ENCODE measurements around the gene WDR70. TPM values are rescaled to one million over a fixed set of nuclear protein-coding genes. Genes with fewer than 3 reads are reported as not detected.

WDR70 gene
- polyA plus RNA-seq, 1 of the 3 experiments (the other 2 are of a cell fraction) = 14.2 TPM

DNA sequence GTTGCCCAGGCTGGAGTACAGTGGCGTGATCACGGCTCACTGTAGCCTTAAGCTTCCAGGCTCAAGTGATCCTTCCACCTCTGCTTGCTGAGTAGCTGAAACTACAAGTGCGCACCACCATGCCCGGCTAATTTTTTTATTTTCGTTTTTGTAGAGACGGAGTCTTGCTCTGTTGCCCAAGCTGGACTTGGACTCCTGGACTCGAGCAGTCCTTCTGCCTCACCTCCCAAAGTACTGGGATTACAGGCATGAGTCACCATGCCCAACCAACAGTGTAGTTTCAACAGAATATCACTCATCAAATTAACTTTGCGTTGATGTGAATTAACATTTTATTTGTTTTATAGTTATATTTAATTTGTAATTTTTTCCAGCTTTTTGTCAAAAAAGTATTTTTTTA, 45.3 kb downstream of the WDR70 start:
- no peak overlapping the region for H2AFZ ChIP-seq (ENCODE audit: low read depth)
- CTCF ChIA-PET = interaction anchor here (2.1 kb wide), 1 partner anchor 12 kb away, joined by 7 read pairs; no protein-coding TSS in a partner anchor
- TF ChIP-seq MXI1 (IDR thresholded peaks at IDR 0.05; ENCODE audit: low read depth, low read length) = no peak
- TF ChIP-seq SMC3 (IDR thresholded peaks at IDR 0.05; ENCODE audit: low read depth, low read length) = no peak
- TF ChIP-seq RCOR1 (IDR thresholded peaks at IDR 0.05; ENCODE audit: low read length) = no peak
- no peak for TF ChIP-seq YY1 (IDR thresholded peaks at IDR 0.05; ENCODE audit: low read depth)
- no peak for TF ChIP-seq REST (IDR thresholded peaks at IDR 0.05; ENCODE audit: low read depth, low read length)
- TF ChIP-seq CHD2 (IDR thresholded peaks at IDR 0.05; ENCODE audit: low read length, partially characterized antibody) = no peak
- no peak for TF ChIP-seq RAD21 (IDR thresholded peaks at IDR 0.05; ENCODE audit: low read length)
- TF ChIP-seq RXRA (IDR thresholded peaks at IDR 0.05; ENCODE audit: borderline replicate concordance, low read depth) = no peak
- TF ChIP-seq FOSL2 (IDR thresholded peaks at IDR 0.05; ENCODE audit: borderline replicate concordance, low read depth) = no peak
- no peak for TF ChIP-seq TEAD4 (IDR thresholded peaks at IDR 0.05; ENCODE audit: borderline replicate concordance, insufficient read depth)
- TF ChIP-seq FOXJ3 (CRISPR knock-in tag; IDR thresholded peaks at IDR 0.05) = no peak
- TF ChIP-seq, protein P1, sequence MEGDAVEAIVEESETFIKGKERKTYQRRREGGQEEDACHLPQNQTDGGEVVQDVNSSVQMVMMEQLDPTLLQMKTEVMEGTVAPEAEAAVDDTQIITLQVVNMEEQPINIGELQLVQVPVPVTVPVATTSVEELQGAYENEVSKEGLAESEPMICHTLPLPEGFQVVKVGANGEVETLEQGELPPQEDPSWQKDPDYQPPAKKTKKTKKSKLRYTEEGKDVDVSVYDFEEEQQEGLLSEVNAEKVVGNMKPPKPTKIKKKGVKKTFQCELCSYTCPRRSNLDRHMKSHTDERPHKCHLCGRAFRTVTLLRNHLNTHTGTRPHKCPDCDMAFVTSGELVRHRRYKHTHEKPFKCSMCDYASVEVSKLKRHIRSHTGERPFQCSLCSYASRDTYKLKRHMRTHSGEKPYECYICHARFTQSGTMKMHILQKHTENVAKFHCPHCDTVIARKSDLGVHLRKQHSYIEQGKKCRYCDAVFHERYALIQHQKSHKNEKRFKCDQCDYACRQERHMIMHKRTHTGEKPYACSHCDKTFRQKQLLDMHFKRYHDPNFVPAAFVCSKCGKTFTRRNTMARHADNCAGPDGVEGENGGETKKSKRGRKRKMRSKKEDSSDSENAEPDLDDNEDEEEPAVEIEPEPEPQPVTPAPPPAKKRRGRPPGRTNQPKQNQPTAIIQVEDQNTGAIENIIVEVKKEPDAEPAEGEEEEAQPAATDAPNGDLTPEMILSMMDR (IDR thresholded peaks at IDR 0.05) = no peak
- TF ChIP-seq GABPA (IDR thresholded peaks at IDR 0.05; ENCODE audit: low read depth) = no peak
- TF ChIP-seq EP300 (IDR thresholded peaks at IDR 0.05; ENCODE audit: borderline replicate concordance in 1 of 2, low read depth in 1 of 2, low read length in 1 of 2) = no peak
- TF ChIP-seq SIN3A (IDR thresholded peaks at IDR 0.05; ENCODE audit: borderline replicate concordance, low read depth, low read length) = no peak
- TF ChIP-seq POLR2AphosphoS5 (IDR thresholded peaks at IDR 0.05; ENCODE audit: low read depth, low read length) = no peak
- no peak for TF ChIP-seq EZH2phosphoT487 (IDR thresholded peaks at IDR 0.05; ENCODE audit: borderline replicate concordance, low read depth)
- no peak for TF ChIP-seq NRF1 (IDR thresholded peaks at IDR 0.05; ENCODE audit: low read depth, low read length)
- TF ChIP-seq, protein P2, sequence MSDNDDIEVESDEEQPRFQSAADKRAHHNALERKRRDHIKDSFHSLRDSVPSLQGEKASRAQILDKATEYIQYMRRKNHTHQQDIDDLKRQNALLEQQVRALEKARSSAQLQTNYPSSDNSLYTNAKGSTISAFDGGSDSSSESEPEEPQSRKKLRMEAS (IDR thresholded peaks at IDR 0.05; ENCODE audit: low read depth) = no peak
- TF ChIP-seq USF2 (IDR thresholded peaks at IDR 0.05; ENCODE audit: borderline replicate concordance, low read depth, low read length) = no peak

More for the DNA sequence above, 45.3 kb downstream of the WDR70 start:
- no peak overlapping the region for H3K9ac ChIP-seq
- no peak overlapping the region for H3K27ac ChIP-seq (ENCODE audit: low read depth in 2 of 2, low read length in 1 of 2)
- no peaks in the 10 kb centered on the region for H3K9me2 ChIP-seq
- 89% methylated on average over 8 of the region's 8 CpGs for WGBS (ENCODE audit: low lambda C conversion rate)
- no peaks in the 10 kb centered on the region for H3K79me2 ChIP-seq (ENCODE audit: insufficient read depth)
- no peaks in the 10 kb centered on the region for H4K20me1 ChIP-seq (ENCODE audit: insufficient read depth)
- H3K4me3 ChIP-seq (ENCODE audit: low read depth in 2 of 2, low read length in 1 of 2) = no peak overlapping the region
- no peaks in the 10 kb centered on the region for H3K4me1 ChIP-seq (ENCODE audit: control insufficient read depth in 1 of 2, insufficient read depth in 2 of 2, low read depth in 1 of 2, low read length in 1 of 2)
- POLR2A ChIA-PET = no interaction called here
- H3K36me3 ChIP-seq (replicated peaks in 1 of 2; ENCODE audit: control insufficient read depth in 1 of 2, insufficient read depth in 2 of 2, low read length in 1 of 2) = peaks cover 0 to 11% of the 10 kb centered on the region in 2 experiments
- DNase-seq = no peak
- H3F3A ChIP-seq (replicated peaks; ENCODE audit: insufficient read depth) = no peaks in the 10 kb centered on the region
- no peaks in the 10 kb centered on the region for H3K27me3 ChIP-seq (ENCODE audit: insufficient read depth)
- no peaks in the 10 kb centered on the region for H3K9me3 ChIP-seq
- no peak overlapping the region for H3K4me2 ChIP-seq
